D721Med (cell line): ENCODE data around the gene PPM1N.

Source experiments
- DNase-seq: peaks from one replicate; pipeline ENCODE4 v3.0.0; 2011; ENCODE audit warnings: low spot score; ENCODE audit not compliant: insufficient read length
- FAIRE-seq: peaks from 2 replicates; lab custom pipeline; 2011; peaks lifted over from hg19 to GRCh38; lab: Jason Lieb, UNC
- CTCF ChIP-seq: IDR thresholded peaks from 2 replicates; pipeline ENCODE4 v1.5.1; 2012; ENCODE audit warnings: mild to moderate bottlenecking, control low read depth; ENCODE audit not compliant: insufficient read depth; ENCODE audit errors: missing control alignments

Gene PPM1N

GRCh38 chr19:45517641-45518468 lies 19.6 kb downstream of the PPM1N start:
- FAIRE-seq (no peak), DNase-seq (no peak)
- TF ChIP-seq CTCF, result no peak

- no peak for TF ChIP-seq CTCF
- FAIRE-seq, result no peak
- no peak for DNase-seq
These were observed 20.2 kb downstream of the PPM1N start for GRCh38 chr19:45518469-45518826.

GRCh38 chr19:45522010-45522941 lies 24.0 kb downstream of the PPM1N start:
- DNase-seq (no peak), FAIRE-seq (no peak)

GRCh38 chr19:45523642-45524256 lies 25.5 kb downstream of the PPM1N start:
- no peak for FAIRE-seq
- DNase-seq, result peak; percentile 92
- TF ChIP-seq CTCF, result peak; percentile 93

More at GRCh38 chr19:45522010-45522941, 24.0 kb downstream of the PPM1N start:
- no peak for TF ChIP-seq CTCF

GRCh38 chr19:45524575-45525129 lies 26.4 kb downstream of the PPM1N start:
- FAIRE-seq, result no peak
- no peak for DNase-seq
- TF ChIP-seq CTCF, result no peak

GRCh38 chr19:45526143-45526542 lies 27.9 kb downstream of the PPM1N start:
- TF ChIP-seq CTCF, result no peak
- DNase-seq (peak; percentile 63), FAIRE-seq (no peak)
